CD14-positive monocyte (primary cell): ENCODE data around the gene EIF2B2. TPM values are rescaled to one million over a fixed set of nuclear protein-coding genes. Genes with fewer than 3 reads are reported as not detected.
A peak's percentile ranks its signal among the peaks of the same experiment; 100 is the strongest.

Experiments
- DNase-seq, 3 donors: peaks; one replicate each; pipeline ENCODE4 v3.0.0-alpha.2; 2011 to 2022
- H2AFZ ChIP-seq: 2 replicates; pipeline ENCODE4 v1.6.0; 2012; ENCODE audit warnings: mild to moderate bottlenecking, low read depth, low read length, inconsistent platforms; ENCODE audit not compliant: insufficient read depth, poor library complexity, severe bottlenecking
- H3K27ac ChIP-seq, 2 donors: 1 replicate in 1 of 2; 2 replicates in 1 of 2; pipeline ENCODE4 v1.5.1; 2012 to 2013; ENCODE audit warnings: low read length in 2 of 2, control low read depth in 1 of 2, inconsistent platforms in 1 of 2, low read depth in 1 of 2, mild to moderate bottlenecking in 1 of 2
- H3K27me3 ChIP-seq, 2 donors: one replicate each; pipeline versions ENCODE4 v1.6.0 to v1.6.1; 2011 to 2013; ENCODE audit warnings: low read length in 2 of 2; ENCODE audit not compliant: control insufficient read depth in 2 of 2, insufficient read depth in 2 of 2
- H3K36me3 ChIP-seq, 2 donors: replicated peaks in 1 of 2; 1 replicate in 1 of 2; 2 replicates in 1 of 2; pipeline versions ENCODE4 v1.5.1 to v1.6.1; 2012 to 2013; ENCODE audit warnings: low read length in 2 of 2, control low read depth in 1 of 2, inconsistent platforms in 1 of 2, mild to moderate bottlenecking in 1 of 2; ENCODE audit not compliant: insufficient read depth in 2 of 2, control insufficient read depth in 1 of 2
- H3K4me1 ChIP-seq, 2 donors: 1 replicate in 1 of 2; 2 replicates in 1 of 2; pipeline versions ENCODE4 v1.5.1 to v1.6.1; 2012 to 2013; ENCODE audit warnings: low read length in 2 of 2, control low read depth in 1 of 2, inconsistent platforms in 1 of 2, mild to moderate bottlenecking in 1 of 2, moderate library complexity in 1 of 2; ENCODE audit not compliant: insufficient read depth in 2 of 2, control insufficient read depth in 1 of 2
- H3K4me2 ChIP-seq: replicated peaks from 2 replicates; pipeline ENCODE3; 2012; ENCODE audit warnings: low read length, moderate library complexity, mild to moderate bottlenecking; ENCODE audit not compliant: poor library complexity, severe bottlenecking; ENCODE audit errors: extremely low read depth
- H3K4me3 ChIP-seq, 3 experiments: fragments of 200-600 bp in 1 of 3; sonication (generic) in 1 of 3; replicated peaks in 1 of 3; 1 replicate in 2 of 3; 2 replicates in 1 of 3; pipeline ENCODE4 v1.5.1; 2011 to 2013; ENCODE audit warnings: low read length in 3 of 3, mild to moderate bottlenecking in 3 of 3, control low read depth in 2 of 3, low read depth in 2 of 3, inconsistent platforms in 1 of 3, moderate library complexity in 1 of 3
- H3K79me2 ChIP-seq: 2 replicates; pipeline ENCODE4 v1.6.0; 2012; ENCODE audit warnings: mild to moderate bottlenecking, control low read depth, inconsistent platforms, low read length, moderate library complexity; ENCODE audit not compliant: insufficient read depth
- H3K9ac ChIP-seq: 2 replicates; pipeline ENCODE4 v1.6.0; 2017; ENCODE audit warnings: low read length, mild to moderate bottlenecking; ENCODE audit not compliant: insufficient read depth, poor library complexity, severe bottlenecking
- H3K9me3 ChIP-seq, 2 donors: replicated peaks in 1 of 2; 1 replicate in 1 of 2; 2 replicates in 1 of 2; pipeline versions ENCODE4 v1.5.1 to v1.6.1; 2012 to 2013; ENCODE audit warnings: low read length in 2 of 2, control low read depth in 1 of 2; ENCODE audit not compliant: control insufficient read depth in 1 of 2, insufficient read depth in 1 of 2
- H4K20me1 ChIP-seq: 2 replicates; pipeline ENCODE4 v1.6.0; 2012; ENCODE audit warnings: mild to moderate bottlenecking, low read length, control low read depth, moderate library complexity; ENCODE audit not compliant: insufficient read depth
- H3K27ac Mint-ChIP-seq, 7 donors: one replicate each; pipeline ENCODE4 v1.8.0; 2020; ENCODE audit warnings: mild to moderate bottlenecking in 7 of 7, mixed read lengths in 7 of 7, moderate library complexity in 6 of 7, inconsistent platforms in 2 of 7
- H3K27me3 Mint-ChIP-seq, 3 donors: one replicate each; pipeline ENCODE4 v1.8.0; 2021 to 2022; ENCODE audit warnings: low read depth in 3 of 3, mild to moderate bottlenecking in 3 of 3, mixed read lengths in 3 of 3, moderate library complexity in 3 of 3, inconsistent platforms in 1 of 3
- H3K36me3 Mint-ChIP-seq, 2 donors: one replicate each; pipeline ENCODE4 v1.8.0; 2020; ENCODE audit warnings: mixed read lengths in 2 of 2, inconsistent platforms in 1 of 2, mild to moderate bottlenecking in 1 of 2
- H3K4me1 Mint-ChIP-seq: one replicate; pipeline ENCODE4 v1.8.0; 2020; ENCODE audit warnings: mild to moderate bottlenecking, mixed read lengths
- H3K4me3 Mint-ChIP-seq, 2 donors: one replicate each; pipeline ENCODE4 v1.8.0; 2020; ENCODE audit warnings: mild to moderate bottlenecking in 2 of 2, mixed read lengths in 2 of 2, moderate library complexity in 1 of 2
- H3K9me3 Mint-ChIP-seq, 7 donors: one replicate each; pipeline ENCODE4 v1.8.0; 2020 to 2022; ENCODE audit warnings: mixed read lengths in 7 of 7, mild to moderate bottlenecking in 6 of 7, moderate library complexity in 6 of 7, inconsistent platforms in 2 of 7
- CTCF ChIP-seq: fragments of 200-600 bp; IDR thresholded peaks from one replicate; pipeline ENCODE4 v1.8.0; 2022; ENCODE audit warnings: antibody characterized with exemption, mild to moderate bottlenecking
- WGBS: methylation state at CpG from one replicate; pipeline ENCODE4 v1.1.5; 2013; ENCODE audit warnings: missing lambda C conversion rate; ENCODE audit not compliant: insufficient coverage; 5-methylcytosine and 5-hydroxymethylcytosine counted together
- intact Hi-C, 2 donors: fragments of 100-400 bp; cut with micrococcal nuclease; formaldehyde crosslinking; loops; one replicate each; pipeline versions ENCODE4 v1.15.0 to v1.15.1; 2023
- polyA plus RNA-seq, 3 donors: library from polyadenylated mRNA; depleted of rRNA in 1 of 3; unstranded in 2 of 3; stranded (reverse) in 1 of 3; fragments of 300-500 nt in 2 of 3; fragments of >200 nt in 1 of 3; fragmentation: Illumina TruSeq in 2 of 3; gene quantifications; 1 replicate in 2 of 3; 2 replicates in 1 of 3; pipeline ENCODE4 v1.2.3, GENCODE V29; 2012 to 2021

The EIF2B2 gene
- polyA plus RNA-seq, 3 donors: 20.8 to 26.3 (median 23.9) TPM

GRCh38 chr14:74956280-74957072 lies 46.2 kb upstream of the EIF2B2 start:
- no peak for TF ChIP-seq CTCF
- Mint-ChIP-seq H3K36me3 (no peaks in the 10 kb centered on the region), H3K4me3 (peak overlapping the region in 1 of 2 donors; percentile 43), H3K27me3 (peaks cover 13 to 34% (median 20%) of the 10 kb centered on the region in 3 donors), H3K27ac (peak overlapping the region in 1 of 7 donors; percentile 0), H3K9me3 (peaks cover 0 to 3% (median 0%) of the 10 kb centered on the region in 7 donors), H3K4me1 (peaks cover 11% of the 10 kb centered on the region)
- Histone ChIP-seq H3K4me3 (no peak overlapping the region), H3K79me2 (no peaks in the 10 kb centered on the region), H3K36me3 (no peaks in the 10 kb centered on the region), H3K9ac (no peak overlapping the region), H3K4me1 (peaks cover 9 to 20% of the 10 kb centered on the region in 2 donors), H2AFZ (no peak overlapping the region), H3K27me3 (peaks cover 3 to 23% of the 10 kb centered on the region in 2 donors), H3K9me3 (no peaks in the 10 kb centered on the region), H3K4me2 (no peak overlapping the region), H3K27ac (no peak overlapping the region), H4K20me1 (no peaks in the 10 kb centered on the region)
- 98% methylated on average over 21 of the region's 24 CpGs for WGBS
- intact Hi-C loops: no loop called here
- DNase-seq: no peak

DNA sequence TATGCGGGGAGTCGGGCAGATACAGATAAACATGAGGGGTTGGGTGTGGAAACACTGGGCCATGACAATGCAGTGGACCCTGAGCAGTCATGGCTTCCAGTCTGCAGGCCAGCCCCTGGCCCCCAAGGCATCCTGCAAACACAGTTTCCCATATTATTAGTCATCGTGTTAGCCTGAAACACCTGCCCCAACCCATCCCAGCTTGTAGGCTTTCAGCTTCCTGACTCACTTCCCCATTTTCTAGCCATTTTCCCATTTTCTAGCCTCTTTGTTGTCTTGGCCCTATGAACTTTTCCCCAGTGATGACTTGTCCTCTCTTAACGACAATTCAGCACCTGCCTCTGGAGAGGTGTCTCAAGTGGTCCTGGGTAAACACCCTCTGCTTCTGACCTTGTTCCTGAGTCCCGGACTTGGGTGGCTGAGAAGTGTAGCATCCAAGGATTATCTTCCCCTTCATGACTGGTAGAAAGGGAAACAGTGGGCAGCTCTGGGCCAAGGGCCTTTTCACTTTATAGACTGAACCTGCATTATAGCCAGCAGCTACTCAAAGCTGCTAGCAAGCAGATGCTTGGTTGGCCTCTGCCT lies 43.0 kb upstream of the EIF2B2 start:
- intact Hi-C loops: no loop called here
- Histone ChIP-seq H3K27ac (no peak overlapping the region), H4K20me1 (no peaks in the 10 kb centered on the region), H3K9me3 (no peaks in the 10 kb centered on the region), H2AFZ (no peak overlapping the region), H3K79me2 (no peaks in the 10 kb centered on the region), H3K4me2 (no peak overlapping the region), H3K4me3 (no peak overlapping the region), H3K27me3 (peaks cover 3 to 12% of the 10 kb centered on the region in 2 donors), H3K9ac (no peak overlapping the region), H3K4me1 (peaks cover 29 to 42% of the 10 kb centered on the region in 2 donors), H3K36me3 (no peaks in the 10 kb centered on the region)
- Mint-ChIP-seq H3K4me1 (peaks cover 35% of the 10 kb centered on the region), H3K36me3 (peaks cover 0 to 4% of the 10 kb centered on the region in 2 donors), H3K27ac (no peak overlapping the region), H3K4me3 (no peak overlapping the region), H3K9me3 (no peaks in the 10 kb centered on the region), H3K27me3 (peaks cover 17 to 24% (median 19%) of the 10 kb centered on the region in 3 donors)
- 73% methylated on average over 5 of the region's 5 CpGs for WGBS
- DNase-seq: no peak
- no peak for TF ChIP-seq CTCF
